GM18498 (cell line): ENCODE results near the gene GNB1.

Source experiments
- ATAC-seq: cut with Tn5 transposase; IDR thresholded peaks from one replicate; pipeline ENCODE4 v1.9.1; 2021; ENCODE audit warnings: mild to moderate bottlenecking, moderate library complexity; ENCODE audit not compliant: unreplicated experiment

GNB1 gene

DNA sequence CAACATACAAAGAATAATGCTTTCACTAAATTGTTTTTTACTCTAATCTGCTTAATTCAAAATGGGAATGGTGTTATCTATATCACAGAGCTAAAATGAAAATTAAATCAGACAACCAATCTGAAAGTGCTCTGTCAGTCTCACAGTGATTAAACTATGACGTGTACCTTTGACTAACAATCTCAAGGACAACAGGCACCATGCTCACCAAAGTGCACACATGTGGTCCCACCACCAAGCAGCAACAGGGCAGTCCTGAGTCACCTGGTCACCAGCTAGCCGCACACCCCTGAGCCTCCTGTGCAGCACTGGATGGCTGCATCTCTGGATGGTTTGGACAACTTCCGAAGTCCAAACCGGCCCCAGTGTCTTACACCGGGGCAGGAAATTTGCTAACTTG, 58.1 kb downstream of the GNB1 start:
- no peak for ATAC-seq

DNA sequence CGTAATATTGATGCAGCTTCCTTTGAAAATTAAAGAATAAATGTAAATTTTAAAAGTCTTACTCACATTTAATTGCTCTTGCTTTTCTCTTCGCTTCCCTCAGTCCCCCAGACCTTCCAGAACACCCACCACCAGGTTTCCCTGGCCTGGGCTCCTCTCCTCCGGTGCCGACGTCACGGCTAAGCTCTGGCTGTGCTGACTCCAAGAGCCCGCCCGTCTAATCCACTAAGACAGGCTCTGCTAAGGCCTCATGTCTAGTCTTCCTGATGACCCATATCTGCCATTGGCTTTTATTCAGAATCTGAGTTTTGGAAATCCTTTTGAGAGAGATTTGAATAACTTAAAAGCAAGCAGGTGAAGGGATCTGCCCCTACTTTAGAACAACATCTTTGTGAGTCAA, 58.7 kb downstream of the GNB1 start:
- ATAC-seq: no peak

- no peak for ATAC-seq
Observed at GRCh38 chr1:1827089-1827848, 63.6 kb downstream of the GNB1 start.

DNA sequence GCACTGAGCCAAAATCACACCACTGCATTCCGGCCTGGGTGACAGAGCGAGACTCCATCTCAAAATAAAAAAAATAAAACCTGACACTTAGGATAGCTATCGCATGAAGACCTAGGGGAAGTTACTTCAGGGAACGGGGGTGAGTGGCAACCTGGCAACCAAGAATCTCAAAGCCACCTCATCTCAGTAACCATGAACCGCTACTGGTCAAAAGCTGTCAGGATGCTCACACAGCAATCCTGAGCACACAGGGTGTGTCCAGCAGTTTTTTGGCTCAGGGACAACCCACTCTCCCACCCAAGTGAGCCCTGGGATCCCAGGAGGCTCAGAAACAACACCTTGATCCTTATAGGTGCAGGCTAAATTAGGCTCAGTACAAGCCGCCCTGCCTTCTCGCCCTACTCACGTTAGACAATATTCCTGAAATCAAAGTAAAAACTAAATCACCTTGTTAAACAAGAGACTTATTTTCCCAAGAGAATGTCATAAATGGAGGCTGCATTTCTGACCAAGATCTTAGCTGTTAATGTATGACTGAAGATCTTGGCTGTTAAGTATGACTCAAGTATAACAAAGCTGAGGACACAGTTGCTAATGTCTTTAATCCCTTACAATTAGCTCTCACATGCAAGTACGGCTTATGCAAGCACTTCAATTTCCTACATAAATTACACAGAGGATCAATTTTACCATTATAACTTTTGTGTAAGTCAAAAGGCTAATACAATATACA, 64.4 kb downstream of the GNB1 start:
- ATAC-seq: no peak

DNA sequence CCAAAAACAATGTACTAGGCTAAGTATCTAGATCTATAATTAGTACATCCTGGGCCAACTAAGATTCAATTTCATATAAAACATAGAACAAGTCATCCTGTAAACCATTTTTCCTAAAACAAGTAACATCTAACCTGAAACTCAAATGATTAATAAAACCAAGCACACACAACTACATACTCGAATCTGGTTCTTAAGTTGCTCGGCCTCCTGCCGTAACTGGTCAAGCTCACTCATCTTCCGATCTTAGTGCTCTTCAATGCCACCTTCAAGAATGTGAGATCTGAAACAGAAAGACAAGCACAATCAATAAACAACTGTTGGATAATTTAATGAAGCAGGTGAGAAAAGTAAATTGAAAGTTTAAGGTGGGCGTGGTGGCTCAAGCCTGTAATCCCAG, 65.7 kb downstream of the GNB1 start:
- ATAC-seq: no peak

DNA sequence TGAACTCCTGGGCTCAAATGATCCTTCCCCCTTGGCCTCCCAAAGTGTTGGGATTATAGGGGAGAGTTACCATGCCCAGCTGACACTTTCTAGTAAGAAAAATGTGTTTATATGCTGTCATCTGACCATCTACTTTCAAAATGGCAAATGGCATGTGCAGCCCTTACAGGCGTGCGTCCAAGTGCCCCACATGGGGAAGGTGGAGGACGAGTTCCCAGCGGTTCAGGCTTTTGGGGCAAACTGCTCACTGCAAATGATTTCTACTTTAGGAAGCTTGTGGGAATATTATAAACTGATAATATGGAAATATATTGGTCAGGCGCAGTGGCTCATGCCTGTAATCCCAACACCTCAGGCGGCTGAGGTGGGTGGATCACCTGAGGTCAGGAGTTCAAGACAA, 71.1 kb downstream of the GNB1 start:
- no peak for ATAC-seq

DNA sequence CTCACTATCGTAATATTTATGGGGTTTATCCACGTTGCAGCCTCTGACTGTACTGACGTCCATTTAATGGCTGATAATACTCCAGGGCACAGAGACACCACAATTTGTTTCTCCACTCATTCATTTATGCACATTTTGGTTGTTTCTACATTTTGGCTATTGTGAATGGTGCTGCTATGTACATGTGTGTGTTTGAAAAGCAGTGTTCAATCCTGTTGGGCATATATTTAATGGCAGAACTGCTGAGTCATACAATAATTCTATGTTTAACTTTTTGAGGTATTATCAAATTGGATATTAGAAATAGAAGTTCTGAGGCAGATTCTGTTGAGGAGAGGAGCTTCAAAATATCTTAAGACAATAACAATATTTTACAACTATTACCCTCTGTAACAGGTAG, 73.7 kb downstream of the GNB1 start:
- no peak for ATAC-seq

DNA sequence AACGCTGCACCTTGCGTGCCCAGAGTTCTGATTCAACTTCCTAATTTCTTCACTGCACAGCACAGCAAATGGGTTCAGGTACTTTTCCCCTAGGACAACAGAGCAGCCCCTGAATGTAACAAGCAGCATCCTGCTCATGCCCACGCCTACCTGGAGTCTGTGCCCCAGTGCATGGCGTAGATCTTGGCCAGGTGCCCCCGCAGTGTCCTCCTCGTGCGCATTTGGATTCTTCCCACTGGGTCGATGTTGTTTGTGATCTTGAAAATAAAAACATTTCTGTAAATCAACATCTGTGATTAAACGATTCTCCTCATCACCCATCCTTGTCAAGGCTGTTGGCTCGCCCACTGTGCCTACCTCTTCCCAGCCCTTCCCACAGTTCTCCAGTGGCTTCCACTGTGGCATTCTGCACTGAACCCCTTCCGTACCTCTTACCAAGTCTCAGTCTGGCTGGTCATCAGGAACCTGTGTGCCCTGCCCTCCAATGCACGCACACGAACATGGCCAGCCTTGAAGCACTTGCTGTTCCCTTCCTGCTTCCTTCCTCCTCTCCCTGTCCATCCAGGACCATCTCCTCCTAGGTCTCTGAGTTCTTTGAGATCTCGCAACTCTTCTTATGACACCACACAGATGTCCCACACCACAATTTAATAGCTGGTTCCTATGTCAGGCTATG, 75.1 kb downstream of the GNB1 start:
- no peak for ATAC-seq

DNA sequence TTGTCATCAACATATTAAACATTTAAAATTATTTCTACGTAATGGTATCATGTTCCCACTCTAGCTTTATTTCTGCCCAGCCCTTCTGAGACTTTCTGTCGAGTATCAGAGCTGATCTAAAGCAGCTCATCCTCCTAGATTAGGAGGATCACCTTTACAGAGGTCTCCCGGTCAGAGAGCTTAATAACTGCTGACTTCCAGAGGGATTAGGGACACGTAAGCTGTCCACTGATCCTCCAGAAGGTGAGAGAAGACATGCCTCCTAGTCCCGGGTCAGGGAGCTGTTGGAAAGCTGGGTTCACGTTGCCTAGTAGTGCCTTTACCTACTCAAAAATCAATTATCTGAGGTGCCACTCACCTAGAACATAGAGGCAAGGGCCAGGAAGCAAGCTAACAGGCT, 81.4 kb downstream of the GNB1 start:
- no peak for ATAC-seq

DNA sequence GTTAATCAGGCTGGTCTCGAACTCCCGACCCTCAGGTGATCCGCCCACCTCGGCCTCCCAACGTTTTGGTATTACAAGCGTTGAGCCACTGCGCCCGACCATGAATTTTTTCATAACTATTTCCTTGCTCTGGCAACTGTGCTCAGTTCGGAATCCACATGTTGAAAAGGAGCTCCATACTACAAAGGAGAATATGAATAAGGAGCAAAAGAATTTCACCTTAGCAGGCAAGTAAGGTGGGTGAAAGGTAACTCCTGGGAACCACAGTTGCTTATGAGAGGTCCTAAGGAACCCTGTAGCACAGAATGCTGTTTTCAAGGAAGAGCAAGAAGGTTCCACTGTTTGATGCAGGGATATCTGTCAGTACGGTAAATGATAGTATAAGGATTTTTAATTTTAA, 82.7 kb downstream of the GNB1 start:
- ATAC-seq: no peak

DNA sequence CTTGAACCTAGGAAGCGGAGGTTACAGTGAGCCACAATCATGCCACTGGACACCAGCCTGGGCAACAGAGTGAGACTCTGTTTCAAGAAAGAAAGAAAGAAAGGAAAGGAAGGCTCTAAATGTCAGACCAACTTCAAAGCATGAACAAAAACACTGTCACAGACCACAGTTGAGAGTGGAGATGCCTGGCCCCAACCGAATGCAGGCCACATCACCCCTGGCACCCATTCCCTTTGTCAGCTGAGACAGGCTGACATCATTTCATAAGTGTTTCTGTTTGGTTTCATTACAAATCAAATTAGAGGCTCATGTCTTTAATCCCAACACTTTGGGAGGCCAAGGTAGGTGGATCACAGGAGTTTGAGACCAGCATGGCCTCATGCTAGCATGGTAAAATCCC, 84.0 kb downstream of the GNB1 start:
- no peak for ATAC-seq

DNA sequence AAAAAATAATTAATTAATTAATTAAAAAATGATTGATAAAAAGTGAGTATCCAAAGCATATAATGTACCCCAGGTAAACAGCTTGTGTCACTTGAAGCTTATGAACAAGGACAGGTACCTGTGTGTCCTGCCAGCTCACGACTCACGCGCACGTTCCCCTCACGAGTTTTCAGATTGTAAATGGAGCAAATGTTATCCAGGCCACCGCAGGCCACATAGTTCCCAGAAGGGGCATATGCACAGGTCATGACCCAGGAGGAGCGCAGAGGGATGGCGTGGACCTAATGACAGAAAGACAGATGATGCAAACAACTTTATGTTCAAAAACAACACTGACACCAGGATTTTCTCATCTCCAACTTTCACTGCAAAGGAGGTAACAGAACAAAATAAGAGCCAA, 86.6 kb downstream of the GNB1 start:
- ATAC-seq: no peak

DNA sequence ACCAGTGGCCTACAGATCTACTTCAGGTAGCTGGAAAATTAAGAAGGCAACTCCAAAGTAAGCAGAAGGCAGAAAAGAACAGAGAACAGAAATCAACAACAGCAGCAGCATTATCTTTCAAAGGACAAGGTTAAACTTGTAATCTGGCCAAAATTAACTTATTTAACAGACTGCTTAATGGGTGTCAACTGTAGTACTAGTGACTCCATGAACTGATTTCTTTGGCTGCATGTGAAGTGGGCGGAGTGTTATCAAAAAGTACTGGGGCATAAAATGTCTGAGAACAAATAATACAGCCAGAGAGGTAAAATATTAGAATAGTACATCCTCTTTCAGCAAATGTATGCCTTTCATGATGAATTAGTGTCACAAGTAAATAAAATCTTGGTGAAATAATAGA, 88.0 kb downstream of the GNB1 start:
- ATAC-seq: no peak

GRCh38 chr1:1799716-1800115, 91.2 kb downstream of the GNB1 start:
- ATAC-seq: peak; percentile 80

- no peak for ATAC-seq
Observed at GRCh38 chr1:1797731-1798341, 93.1 kb downstream of the GNB1 start.

DNA sequence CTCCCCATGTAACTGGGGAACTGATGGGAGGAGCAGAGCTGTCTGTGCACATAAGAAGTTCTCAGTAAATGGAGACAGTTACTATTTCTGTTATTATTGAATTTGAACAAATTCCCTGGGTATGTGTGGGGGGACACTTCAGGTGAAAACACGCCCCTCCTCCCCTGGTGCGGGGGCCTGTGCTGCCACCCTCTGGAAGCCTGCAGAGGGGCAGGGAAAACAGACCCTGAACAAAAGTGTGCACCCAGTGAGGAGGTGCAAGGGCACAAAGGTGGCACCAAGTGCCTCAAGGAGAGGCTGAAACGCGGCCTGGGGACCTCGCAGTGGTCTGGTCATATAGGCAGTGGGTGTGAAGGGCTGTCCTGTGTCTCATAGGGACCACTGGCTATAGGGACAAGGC, 94.4 kb downstream of the GNB1 start:
- no peak for ATAC-seq

DNA sequence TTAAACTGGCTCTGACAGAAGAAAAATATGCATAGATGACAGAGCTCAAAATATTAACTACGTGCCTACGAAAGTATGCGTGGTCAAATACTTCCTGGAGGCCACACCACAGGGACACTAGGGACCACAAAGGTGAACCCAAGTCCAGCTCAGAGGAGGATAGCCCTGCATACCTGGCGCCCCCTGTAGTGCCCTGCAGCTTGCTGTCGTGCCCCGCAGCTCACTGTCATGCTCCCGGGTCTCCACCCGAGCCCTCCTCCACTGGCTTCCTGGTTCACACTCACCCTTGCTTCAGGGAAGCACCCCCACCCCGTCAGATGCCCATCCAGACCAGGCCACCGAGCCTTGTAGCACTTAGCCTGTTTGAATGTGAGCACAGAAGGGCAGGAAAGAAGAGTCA, 95.9 kb downstream of the GNB1 start:
- no peak for ATAC-seq

DNA sequence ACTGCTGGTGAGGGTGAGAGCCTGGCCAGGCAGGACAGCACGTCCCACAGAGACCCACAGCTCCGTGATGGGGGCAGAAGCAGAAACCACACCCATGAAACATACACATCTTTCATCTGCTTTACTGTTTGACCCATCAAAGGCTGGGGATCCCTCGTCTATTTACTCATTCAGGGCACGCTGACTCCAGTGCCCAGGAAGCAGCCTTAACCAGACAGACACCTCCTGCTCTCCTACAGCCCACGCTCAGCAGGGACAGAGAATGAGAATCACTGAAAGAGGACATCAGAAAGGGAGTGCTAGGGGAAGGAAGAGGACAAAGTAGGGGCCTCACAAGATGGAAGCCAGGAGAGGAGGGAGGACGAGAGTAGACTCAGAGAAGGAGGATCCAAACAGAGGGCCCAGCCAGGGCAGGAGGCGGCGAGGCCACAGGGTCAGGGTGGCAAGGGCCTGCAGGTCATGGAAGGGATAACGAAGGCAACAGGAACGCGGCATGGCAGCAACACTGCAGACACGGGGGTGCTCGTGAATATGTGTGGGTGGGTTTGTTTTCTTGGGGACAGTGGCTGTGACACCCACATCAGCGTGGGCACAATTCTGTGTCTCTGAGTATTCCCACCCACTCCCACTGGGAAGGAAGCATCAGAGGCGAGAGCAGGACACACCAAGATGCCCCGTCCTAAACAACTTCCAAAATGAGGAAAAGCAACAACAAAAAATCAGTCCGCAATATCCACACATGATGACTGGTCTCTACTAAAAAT, 97.2 kb downstream of the GNB1 start:
- no peak for ATAC-seq

GRCh38 chr1:1788646-1789431, 102.0 kb downstream of the GNB1 start:
- no peak for ATAC-seq

- ATAC-seq: no peak
Observed at GRCh38 chr1:1788136-1788535, 102.8 kb downstream of the GNB1 start.
